Mesenchymal stem cell (in vitro differentiated cells and primary cell): Measurements from ENCODE around the gene PYGM.
A peak's percentile ranks its signal among the peaks of the same experiment; 100 is the strongest.

Experiments
- DNase-seq: peaks from one replicate; pipeline ENCODE4 v3.0.0-alpha.2; 2013
- H2AFZ ChIP-seq: one replicate; pipeline ENCODE4 v1.6.1; 2013; ENCODE audit warnings: low read depth, mild to moderate bottlenecking, control low read depth, inconsistent platforms, low read length, moderate library complexity
- H2AK5ac ChIP-seq: 2 replicates; pipeline ENCODE4 v1.6.1; 2013; ENCODE audit warnings: low read length, moderate library complexity, mild to moderate bottlenecking, inconsistent platforms; ENCODE audit not compliant: severe bottlenecking
- H2BK120ac ChIP-seq: one replicate; pipeline ENCODE4 v1.6.1; 2013; ENCODE audit warnings: low read depth, mild to moderate bottlenecking, inconsistent platforms, low read length, moderate library complexity
- H2BK12ac ChIP-seq, 2 experiments: one replicate each; pipeline ENCODE4 v1.6.1; 2013; ENCODE audit warnings: inconsistent platforms in 2 of 2, low read length in 2 of 2, mild to moderate bottlenecking in 2 of 2, moderate library complexity in 2 of 2, control low read depth in 1 of 2
- H2BK15ac ChIP-seq: one replicate; pipeline ENCODE4 v1.6.1; 2013; ENCODE audit warnings: mild to moderate bottlenecking, low read depth, inconsistent platforms; ENCODE audit not compliant: poor library complexity, severe bottlenecking
- H2BK5ac ChIP-seq: 2 replicates; pipeline ENCODE4 v1.6.1; 2013; ENCODE audit warnings: low read depth, mild to moderate bottlenecking, low read length, control low read depth, inconsistent platforms; ENCODE audit not compliant: poor library complexity, severe bottlenecking
- H3K14ac ChIP-seq, 2 experiments: one replicate each; pipeline ENCODE4 v1.6.1; 2013; ENCODE audit warnings: inconsistent platforms in 2 of 2, low read length in 2 of 2, control low read depth in 1 of 2, mild to moderate bottlenecking in 1 of 2, moderate library complexity in 1 of 2
- H3K18ac ChIP-seq, 2 experiments: one replicate each; pipeline ENCODE4 v1.6.1; 2013; ENCODE audit warnings: inconsistent platforms in 2 of 2, low read length in 2 of 2, control low read depth in 1 of 2, low read depth in 1 of 2, mild to moderate bottlenecking in 1 of 2
- H3K23ac ChIP-seq, 2 experiments: one replicate each; pipeline ENCODE4 v1.6.1; 2013; ENCODE audit warnings: inconsistent platforms in 2 of 2, low read length in 2 of 2, mild to moderate bottlenecking in 2 of 2, moderate library complexity in 2 of 2, control low read depth in 1 of 2
- H3K27ac ChIP-seq: 2 replicates; pipeline ENCODE4 v1.5.1; 2013; ENCODE audit warnings: mild to moderate bottlenecking, moderate library complexity, low read length, control low read depth, inconsistent platforms; ENCODE audit not compliant: poor library complexity, severe bottlenecking
- H3K27me3 ChIP-seq, 2 experiments: 2 replicates each; pipeline versions ENCODE4 v1.6.1 to v1.7.0; 2013; ENCODE audit warnings: low read length in 2 of 2, mild to moderate bottlenecking in 2 of 2, moderate library complexity in 2 of 2, control low read depth in 1 of 2, inconsistent platforms in 1 of 2; ENCODE audit not compliant: control insufficient read depth in 1 of 2, insufficient read depth in 1 of 2
- H3K36me3 ChIP-seq, 2 experiments: 2 replicates each; pipeline versions ENCODE4 v1.6.1 to v1.7.0; 2013; ENCODE audit warnings: low read length in 2 of 2, control low read depth in 1 of 2, inconsistent platforms in 1 of 2, low read depth in 1 of 2, mild to moderate bottlenecking in 1 of 2; ENCODE audit not compliant: insufficient read depth in 2 of 2, control insufficient read depth in 1 of 2
- H3K4ac ChIP-seq, 2 experiments: one replicate each; pipeline ENCODE4 v1.6.1; 2013; ENCODE audit warnings: inconsistent platforms in 2 of 2, low read length in 2 of 2, mild to moderate bottlenecking in 2 of 2, moderate library complexity in 2 of 2, control low read depth in 1 of 2, low read depth in 1 of 2
- H3K4me1 ChIP-seq: 2 replicates; pipeline ENCODE4 v1.6.1; 2013; ENCODE audit warnings: low read depth, low read length, control low read depth; ENCODE audit not compliant: control insufficient read depth, insufficient read depth
- H3K4me2 ChIP-seq: 2 replicates; pipeline ENCODE4 v1.6.1; 2013; ENCODE audit warnings: low read length, mild to moderate bottlenecking, inconsistent platforms; ENCODE audit not compliant: poor library complexity, severe bottlenecking
- H3K4me3 ChIP-seq, 2 experiments: 2 replicates each; pipeline versions ENCODE4 v1.5.1 to v1.7.0; 2013; ENCODE audit warnings: low read length in 2 of 2, mild to moderate bottlenecking in 2 of 2, control low read depth in 1 of 2, low read depth in 1 of 2; ENCODE audit not compliant: insufficient read depth in 1 of 2
- H3K79me1 ChIP-seq: replicated peaks from 2 replicates; pipeline ENCODE4 v1.6.1; 2013; ENCODE audit warnings: mild to moderate bottlenecking, control low read depth, low read length, inconsistent platforms; ENCODE audit not compliant: poor library complexity, severe bottlenecking
- H3K9ac ChIP-seq: 2 replicates; pipeline ENCODE4 v1.7.0; 2013; ENCODE audit warnings: mild to moderate bottlenecking, low read length, moderate library complexity
- H3K9me3 ChIP-seq: 2 replicates; pipeline ENCODE4 v1.7.0; 2013; ENCODE audit warnings: mild to moderate bottlenecking, low read length; ENCODE audit not compliant: control insufficient read depth
- H4K8ac ChIP-seq: one replicate; pipeline ENCODE4 v1.6.1; 2013; ENCODE audit warnings: inconsistent platforms, mild to moderate bottlenecking, low read length, moderate library complexity
- H4K91ac ChIP-seq: one replicate; pipeline ENCODE4 v1.6.1; 2013; ENCODE audit warnings: mild to moderate bottlenecking, low read length, inconsistent platforms
- WGBS: methylation state at CpG from one replicate; pipeline ENCODE4 v1.1.7; 2013; ENCODE audit warnings: mixed read lengths; 5-methylcytosine and 5-hydroxymethylcytosine counted together

PYGM gene

DNA sequence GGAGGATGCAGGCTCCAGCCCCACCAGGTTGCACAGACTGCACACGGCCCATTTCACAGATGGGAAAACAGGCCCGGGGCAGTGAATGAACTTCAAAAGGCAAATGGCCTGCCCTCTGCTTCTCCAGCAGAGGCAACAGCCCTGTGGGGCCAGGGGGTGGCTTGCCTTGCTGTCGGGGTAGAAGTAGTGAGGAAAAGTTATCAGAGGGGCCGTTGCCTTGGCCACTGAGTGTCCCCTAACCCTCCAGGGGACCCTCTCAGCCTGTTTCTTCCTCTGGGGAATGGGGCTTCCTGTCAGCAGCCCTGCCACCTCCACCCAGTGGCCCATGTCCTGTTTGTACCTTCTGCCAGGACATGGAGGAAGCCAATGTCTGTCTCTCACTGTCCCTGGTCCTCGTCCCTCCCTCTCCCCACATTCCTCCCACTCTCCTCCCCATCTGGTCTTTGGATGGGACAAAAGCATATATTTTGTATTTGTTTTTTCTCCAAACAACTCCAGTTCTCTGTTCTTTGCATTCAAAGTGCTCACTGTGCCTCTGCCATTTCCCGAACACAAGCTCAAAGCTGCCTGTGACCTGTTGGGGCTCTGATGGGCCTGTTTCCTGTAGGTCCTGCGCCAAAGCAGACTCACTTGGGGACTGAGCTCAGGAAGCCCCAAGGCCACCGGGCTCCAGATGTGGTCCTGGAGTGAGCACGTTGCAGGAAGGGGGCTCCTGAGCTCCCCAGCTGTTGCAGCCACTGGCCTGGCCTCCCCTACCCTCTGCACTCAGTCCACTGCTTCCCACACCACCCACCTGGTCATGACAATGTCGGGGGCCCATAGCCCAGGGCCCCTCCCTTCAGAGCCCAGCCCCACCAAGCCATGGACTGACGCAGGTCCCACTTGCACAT lies 33.7 kb upstream of the PYGM start:
- peaks cover 2% of the 10 kb centered on the region for H3K79me1 ChIP-seq
- no peak overlapping the region for H3K27ac ChIP-seq
- H2BK12ac ChIP-seq: no peak overlapping the region
- H3K14ac ChIP-seq: no peak overlapping the region
- no peak overlapping the region for H4K91ac ChIP-seq
- no peak overlapping the region for H2BK15ac ChIP-seq
- DNase-seq: no peak
- no peak overlapping the region for H3K9ac ChIP-seq
- H3K27me3 ChIP-seq: no peaks in the 10 kb centered on the region
- WGBS: 88% methylated on average over 10 of the region's 11 CpGs
- no peak overlapping the region for H2BK5ac ChIP-seq
- no peak overlapping the region for H3K4ac ChIP-seq
- H3K18ac ChIP-seq: no peak overlapping the region
- no peak overlapping the region for H4K8ac ChIP-seq
- no peak overlapping the region for H2AK5ac ChIP-seq
- no peak overlapping the region for H2BK120ac ChIP-seq
- H3K4me2 ChIP-seq: no peak overlapping the region
- no peaks in the 10 kb centered on the region for H3K4me1 ChIP-seq
- no peak overlapping the region for H2AFZ ChIP-seq
- H3K9me3 ChIP-seq: no peaks in the 10 kb centered on the region
- no peak overlapping the region for H3K23ac ChIP-seq
- H3K4me3 ChIP-seq: no peak overlapping the region
- H3K36me3 ChIP-seq: peaks cover 25 to 65% of the 10 kb centered on the region in 2 experiments

DNA sequence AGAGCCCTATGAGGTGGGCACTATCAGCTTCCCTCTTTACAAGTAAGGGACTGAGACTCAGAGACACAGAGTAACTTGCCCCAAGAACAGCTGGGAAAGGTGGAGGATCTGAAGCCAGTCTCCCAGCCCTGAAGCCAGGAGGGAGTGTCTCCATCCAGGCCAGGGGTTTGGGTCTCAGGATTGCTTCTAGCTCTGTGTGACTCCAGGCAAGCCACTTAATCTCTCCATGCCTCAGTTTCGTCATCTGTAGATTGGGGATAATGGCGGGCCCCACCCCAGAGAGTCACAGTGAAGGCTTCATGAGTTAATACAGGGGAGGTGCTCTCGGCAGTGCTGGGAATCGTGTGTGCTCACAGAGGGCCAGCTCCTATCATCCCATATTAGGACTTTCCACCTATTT lies 32.7 kb upstream of the PYGM start:
- Histone ChIP-seq H2AFZ (no peak overlapping the region), H3K4ac (no peak overlapping the region), H2BK12ac (no peak overlapping the region), H2BK15ac (no peak overlapping the region), H2BK120ac (no peak overlapping the region), H3K4me3 (no peak overlapping the region), H4K91ac (no peak overlapping the region), H3K14ac (no peak overlapping the region), H3K9ac (no peak overlapping the region), H3K23ac (no peak overlapping the region), H3K4me2 (no peak overlapping the region), H3K9me3 (no peaks in the 10 kb centered on the region), H3K36me3 (peaks cover 25 to 72% of the 10 kb centered on the region in 2 experiments), H2BK5ac (no peak overlapping the region), H4K8ac (no peak overlapping the region), H3K27me3 (no peaks in the 10 kb centered on the region), H2AK5ac (no peak overlapping the region), H3K4me1 (peaks cover 4% of the 10 kb centered on the region), H3K27ac (no peak overlapping the region), H3K18ac (no peak overlapping the region), H3K79me1 (peaks cover 2% of the 10 kb centered on the region)
- no peak for DNase-seq
- 100% methylated on average over 2 of the region's 4 CpGs for WGBS

DNA sequence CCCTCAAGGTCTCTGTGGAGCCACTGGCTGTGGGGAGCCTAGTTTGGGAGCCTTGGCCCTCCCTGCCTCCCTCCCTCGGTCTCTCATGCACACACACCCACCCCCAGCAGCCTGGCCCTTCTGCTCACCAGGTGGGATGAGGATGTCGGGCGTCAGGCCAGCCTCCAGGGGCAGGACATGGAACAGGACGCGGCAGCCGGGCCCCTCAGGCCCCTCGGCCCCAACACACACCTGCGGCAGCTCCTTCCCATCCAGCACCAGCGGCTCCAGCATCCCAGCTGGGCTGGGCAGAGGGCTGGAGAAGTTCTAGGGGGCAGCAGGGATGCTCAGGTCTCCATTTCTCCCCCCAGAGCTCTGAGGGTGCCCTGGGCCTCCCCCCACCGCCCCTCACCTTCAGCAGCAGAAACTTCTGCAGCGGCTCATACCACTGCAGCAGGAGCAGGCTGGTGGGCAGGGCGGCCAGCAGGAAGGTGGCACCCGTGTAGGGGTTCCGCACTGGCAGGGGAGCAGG lies 32.1 kb upstream of the PYGM start:
- no peaks in the 10 kb centered on the region for H3K27me3 ChIP-seq
- 97% methylated on average over 14 of the region's 14 CpGs for WGBS

DNA sequence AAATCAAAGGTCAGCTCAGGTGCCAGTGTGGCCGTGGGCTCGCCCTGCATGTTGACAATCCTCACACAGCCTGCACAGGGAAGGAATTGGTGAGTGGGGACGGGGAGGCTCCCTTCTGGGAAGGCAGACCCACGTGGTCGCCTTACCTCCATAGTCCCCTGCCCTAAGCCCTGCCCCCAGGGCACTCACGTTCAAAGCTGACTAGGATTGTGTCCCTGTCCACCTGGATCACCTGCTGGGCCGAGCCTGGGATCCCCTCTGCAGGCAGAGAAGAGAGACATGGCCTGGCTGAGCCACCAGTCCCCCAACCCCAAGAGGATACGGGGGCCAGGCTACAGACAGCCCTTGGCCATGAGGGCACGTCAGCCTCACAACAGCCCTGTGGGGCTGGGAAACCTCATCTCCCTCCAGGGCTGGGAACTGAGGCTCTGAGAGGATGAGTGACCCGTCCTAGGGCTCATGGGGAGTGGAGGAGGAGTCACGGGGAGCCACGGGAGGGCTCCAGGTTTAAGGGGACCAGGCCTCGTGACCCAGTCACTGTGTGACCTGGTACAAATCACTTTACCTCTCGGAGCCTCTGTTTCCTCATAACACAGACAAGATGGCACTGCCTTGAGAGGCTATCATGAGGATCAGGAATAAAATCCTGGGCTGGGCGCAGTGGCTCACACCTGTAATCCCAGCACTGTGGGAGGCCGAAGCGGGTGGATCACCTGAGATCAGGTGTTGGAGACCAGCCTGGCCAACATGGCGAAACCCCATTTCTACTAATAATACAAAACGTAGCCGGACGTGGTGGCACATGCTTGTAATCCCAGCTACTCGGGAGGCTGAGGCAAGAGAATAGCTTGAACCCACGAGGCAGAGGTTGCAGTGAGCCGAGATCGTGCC lies 30.7 kb upstream of the PYGM start:
- Histone ChIP-seq H3K36me3 (peaks cover 10 to 53% of the 10 kb centered on the region in 2 experiments), H3K4me1 (peaks cover 4% of the 10 kb centered on the region), H3K4me2 (no peak overlapping the region), H2AFZ (no peak overlapping the region), H3K27ac (no peak overlapping the region), H3K4me3 (no peak overlapping the region), H3K4ac (no peak overlapping the region), H2BK120ac (no peak overlapping the region), H2AK5ac (no peak overlapping the region), H3K9me3 (no peaks in the 10 kb centered on the region), H3K14ac (no peak overlapping the region), H4K91ac (no peak overlapping the region), H2BK12ac (peak overlapping the region in 1 of 2 experiments; percentile 23), H3K79me1 (no peaks in the 10 kb centered on the region), H3K23ac (no peak overlapping the region), H3K27me3 (no peaks in the 10 kb centered on the region), H2BK5ac (no peak overlapping the region), H4K8ac (no peak overlapping the region), H2BK15ac (no peak overlapping the region), H3K9ac (no peak overlapping the region), H3K18ac (no peak overlapping the region)
- WGBS: 93% methylated on average over 23 of the region's 25 CpGs
- DNase-seq: no peak

More for the DNA sequence above, 32.1 kb upstream of the PYGM start:
- H3K14ac ChIP-seq: no peak overlapping the region
- H2AFZ ChIP-seq: no peak overlapping the region
- peaks cover 4% of the 10 kb centered on the region for H3K4me1 ChIP-seq
- peaks cover 19 to 65% of the 10 kb centered on the region in 2 experiments for H3K36me3 ChIP-seq
- no peak overlapping the region for H2BK15ac ChIP-seq
- no peak overlapping the region for H4K8ac ChIP-seq
- H2AK5ac ChIP-seq: no peak overlapping the region
- H2BK12ac ChIP-seq: no peak overlapping the region
- DNase-seq: no peak
- no peak overlapping the region for H3K4me2 ChIP-seq
- H2BK5ac ChIP-seq: no peak overlapping the region
- no peak overlapping the region for H3K9ac ChIP-seq
- no peaks in the 10 kb centered on the region for H3K9me3 ChIP-seq
- H3K4ac ChIP-seq: no peak overlapping the region
- H3K27ac ChIP-seq: no peak overlapping the region
- H3K79me1 ChIP-seq: no peaks in the 10 kb centered on the region
- H3K23ac ChIP-seq: no peak overlapping the region
- no peak overlapping the region for H4K91ac ChIP-seq
- H3K4me3 ChIP-seq: no peak overlapping the region
- no peak overlapping the region for H3K18ac ChIP-seq
- H2BK120ac ChIP-seq: no peak overlapping the region
